GM06990 (cell line): ENCODE results near the gene HLX.

Experiments
- DNase-seq: peaks from one replicate; pipeline ENCODE4 v3.0.0-alpha.2; 2011; ENCODE audit not compliant: insufficient read length; ENCODE audit errors: extremely low read depth
- H3K27me3 ChIP-seq: replicated peaks from 2 replicates; pipeline ENCODE4 v1.6.0; 2011; ENCODE audit warnings: low read length; ENCODE audit not compliant: control insufficient read depth, insufficient read depth
- H3K36me3 ChIP-seq: 2 replicates; pipeline ENCODE4 v1.5.1; 2011; ENCODE audit warnings: low read length; ENCODE audit not compliant: control insufficient read depth, insufficient read depth
- H3K4me3 ChIP-seq: replicated peaks from 2 replicates; pipeline ENCODE4 v1.5.1; 2011; ENCODE audit warnings: low read depth, mild to moderate bottlenecking, control low read depth, low read length
- CTCF ChIP-seq: IDR thresholded peaks from 2 replicates; pipeline ENCODE4 v1.5.1; 2011; ENCODE audit warnings: low read length, control low read depth, mild to moderate bottlenecking, inconsistent platforms; ENCODE audit not compliant: insufficient read depth, poor library complexity, severe bottlenecking

The HLX gene

DNA sequence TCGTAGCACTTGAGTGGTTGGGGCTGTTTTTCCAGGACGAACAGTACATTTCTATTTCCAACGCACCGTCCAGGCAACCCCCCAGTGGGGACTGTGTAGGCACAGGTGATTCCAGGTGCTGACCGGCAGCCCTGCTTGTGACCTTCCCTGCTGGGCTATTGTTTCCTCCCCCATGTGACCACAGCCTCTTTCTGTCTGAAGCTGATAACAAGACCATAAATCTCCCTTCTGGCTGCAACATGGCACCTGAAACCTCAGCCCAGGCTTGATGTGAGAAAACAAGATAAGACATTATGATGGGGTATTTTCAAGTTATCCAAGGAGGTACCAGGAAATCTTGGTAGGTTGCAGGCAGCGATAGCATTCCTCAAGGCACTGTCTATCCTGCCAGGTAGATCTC lies 48.2 kb downstream of the HLX start:
- Histone ChIP-seq H3K36me3 (no peaks in the 10 kb centered on the region), H3K27me3 (no peaks in the 10 kb centered on the region), H3K4me3 (no peak overlapping the region)
- TF ChIP-seq CTCF: no peak
- DNase-seq: no peak

- H3K27me3 ChIP-seq: no peaks in the 10 kb centered on the region
- DNase-seq: no peak
- H3K36me3 ChIP-seq: no peaks in the 10 kb centered on the region
- no peak for TF ChIP-seq CTCF
- H3K4me3 ChIP-seq: no peak overlapping the region
These were observed 49.1 kb downstream of the HLX start for GRCh38 chr1:220928320-220928719.

DNA sequence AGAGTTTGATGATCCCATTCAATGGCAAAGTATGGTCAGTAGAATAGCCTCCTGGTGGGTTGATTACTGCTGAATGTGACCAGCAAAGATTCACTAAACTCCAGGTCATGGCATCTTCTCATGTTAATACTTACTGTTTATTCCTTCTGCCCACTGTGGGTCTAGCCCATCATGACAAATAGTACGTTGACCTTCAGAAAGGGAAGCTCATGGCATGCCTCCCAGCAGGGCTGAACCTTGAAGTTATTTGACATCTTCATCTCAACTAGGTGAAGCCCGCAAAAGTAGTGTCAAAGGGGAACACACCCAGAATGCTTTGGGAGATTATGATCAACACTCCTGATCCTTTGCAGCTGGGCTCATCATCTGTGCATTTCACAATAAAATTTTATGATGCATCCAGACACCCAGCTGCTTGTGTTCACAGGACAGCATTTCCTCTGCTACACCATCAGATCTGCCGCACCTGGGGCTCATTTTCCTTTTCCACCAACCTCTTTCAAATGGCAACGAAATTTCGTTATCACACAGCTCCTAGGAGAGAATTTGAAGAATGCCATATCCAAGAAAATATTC lies 49.6 kb downstream of the HLX start:
- H3K4me3 ChIP-seq: no peak overlapping the region
- TF ChIP-seq CTCF: no peak
- H3K36me3 ChIP-seq: no peaks in the 10 kb centered on the region
- H3K27me3 ChIP-seq: no peaks in the 10 kb centered on the region
- DNase-seq: no peak

DNA sequence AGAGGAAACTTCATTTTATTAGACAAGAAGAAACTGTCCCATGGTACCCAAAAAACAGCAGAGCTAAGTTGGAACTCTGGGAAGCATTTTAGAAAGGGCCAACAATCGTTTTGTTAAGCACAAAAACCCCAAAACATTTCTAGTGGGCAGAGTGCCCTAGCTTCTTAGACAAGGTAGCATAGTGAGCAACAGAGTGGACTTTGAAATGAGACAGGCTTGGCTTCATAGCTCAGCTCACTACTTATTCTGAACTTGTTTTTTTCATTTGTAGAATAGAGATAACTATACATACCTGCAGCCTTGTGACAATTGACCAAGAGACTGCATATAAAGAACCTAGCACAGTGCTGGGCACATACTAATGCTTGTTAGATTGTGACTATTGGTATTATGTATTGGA lies 50.1 kb downstream of the HLX start:
- no peak for TF ChIP-seq CTCF

More for the DNA sequence above, 50.1 kb downstream of the HLX start:
- DNase-seq: no peak
- Histone ChIP-seq H3K36me3 (no peaks in the 10 kb centered on the region), H3K4me3 (no peak overlapping the region), H3K27me3 (no peaks in the 10 kb centered on the region)
